ENCODE data around the gene SLC22A1. TPM values are rescaled to one million over a fixed set of nuclear protein-coding genes. Genes with fewer than 3 reads are reported as not detected.
"Not testable (repeated sequence)": the region's sequence is repeated elsewhere in the genome, so short reads cannot be mapped to it uniquely, and the experiment has no call there.

Gene SLC22A1
- total and polyA plus RNA-seq, 2 of the 13 experiments (the other 11 are each of a cell fraction or from before 2014, with no cell fraction given), result 0.80 to 0.87 TPM

- TF ChIP-seq, protein P1, sequence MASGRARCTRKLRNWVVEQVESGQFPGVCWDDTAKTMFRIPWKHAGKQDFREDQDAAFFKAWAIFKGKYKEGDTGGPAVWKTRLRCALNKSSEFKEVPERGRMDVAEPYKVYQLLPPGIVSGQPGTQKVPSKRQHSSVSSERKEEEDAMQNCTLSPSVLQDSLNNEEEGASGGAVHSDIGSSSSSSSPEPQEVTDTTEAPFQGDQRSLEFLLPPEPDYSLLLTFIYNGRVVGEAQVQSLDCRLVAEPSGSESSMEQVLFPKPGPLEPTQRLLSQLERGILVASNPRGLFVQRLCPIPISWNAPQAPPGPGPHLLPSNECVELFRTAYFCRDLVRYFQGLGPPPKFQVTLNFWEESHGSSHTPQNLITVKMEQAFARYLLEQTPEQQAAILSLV (CRISPR knock-in tag; IDR thresholded peaks at IDR 0.05; ENCODE audit: borderline replicate concordance), result 0 out of 2 replicates have a peak, but pooled peaks have one; percentile 20
- TF ChIP-seq, protein P2, sequence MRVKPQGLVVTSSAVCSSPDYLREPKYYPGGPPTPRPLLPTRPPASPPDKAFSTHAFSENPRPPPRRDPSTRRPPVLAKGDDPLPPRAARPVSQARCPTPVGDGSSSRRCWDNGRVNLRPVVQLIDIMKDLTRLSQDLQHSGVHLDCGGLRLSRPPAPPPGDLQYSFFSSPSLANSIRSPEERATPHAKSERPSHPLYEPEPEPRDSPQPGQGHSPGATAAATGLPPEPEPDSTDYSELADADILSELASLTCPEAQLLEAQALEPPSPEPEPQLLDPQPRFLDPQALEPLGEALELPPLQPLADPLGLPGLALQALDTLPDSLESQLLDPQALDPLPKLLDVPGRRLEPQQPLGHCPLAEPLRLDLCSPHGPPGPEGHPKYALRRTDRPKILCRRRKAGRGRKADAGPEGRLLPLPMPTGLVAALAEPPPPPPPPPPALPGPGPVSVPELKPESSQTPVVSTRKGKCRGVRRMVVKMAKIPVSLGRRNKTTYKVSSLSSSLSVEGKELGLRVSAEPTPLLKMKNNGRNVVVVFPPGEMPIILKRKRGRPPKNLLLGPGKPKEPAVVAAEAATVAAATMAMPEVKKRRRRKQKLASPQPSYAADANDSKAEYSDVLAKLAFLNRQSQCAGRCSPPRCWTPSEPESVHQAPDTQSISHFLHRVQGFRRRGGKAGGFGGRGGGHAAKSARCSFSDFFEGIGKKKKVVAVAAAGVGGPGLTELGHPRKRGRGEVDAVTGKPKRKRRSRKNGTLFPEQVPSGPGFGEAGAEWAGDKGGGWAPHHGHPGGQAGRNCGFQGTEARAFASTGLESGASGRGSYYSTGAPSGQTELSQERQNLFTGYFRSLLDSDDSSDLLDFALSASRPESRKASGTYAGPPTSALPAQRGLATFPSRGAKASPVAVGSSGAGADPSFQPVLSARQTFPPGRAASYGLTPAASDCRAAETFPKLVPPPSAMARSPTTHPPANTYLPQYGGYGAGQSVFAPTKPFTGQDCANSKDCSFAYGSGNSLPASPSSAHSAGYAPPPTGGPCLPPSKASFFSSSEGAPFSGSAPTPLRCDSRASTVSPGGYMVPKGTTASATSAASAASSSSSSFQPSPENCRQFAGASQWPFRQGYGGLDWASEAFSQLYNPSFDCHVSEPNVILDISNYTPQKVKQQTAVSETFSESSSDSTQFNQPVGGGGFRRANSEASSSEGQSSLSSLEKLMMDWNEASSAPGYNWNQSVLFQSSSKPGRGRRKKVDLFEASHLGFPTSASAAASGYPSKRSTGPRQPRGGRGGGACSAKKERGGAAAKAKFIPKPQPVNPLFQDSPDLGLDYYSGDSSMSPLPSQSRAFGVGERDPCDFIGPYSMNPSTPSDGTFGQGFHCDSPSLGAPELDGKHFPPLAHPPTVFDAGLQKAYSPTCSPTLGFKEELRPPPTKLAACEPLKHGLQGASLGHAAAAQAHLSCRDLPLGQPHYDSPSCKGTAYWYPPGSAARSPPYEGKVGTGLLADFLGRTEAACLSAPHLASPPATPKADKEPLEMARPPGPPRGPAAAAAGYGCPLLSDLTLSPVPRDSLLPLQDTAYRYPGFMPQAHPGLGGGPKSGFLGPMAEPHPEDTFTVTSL (CRISPR knock-in tag; IDR thresholded peaks at IDR 0.05; ENCODE audit: borderline replicate concordance), result peak; percentile 49; the same call in 1 of the 2 replicates
- 0 out of 2 replicates have a peak, but pooled peaks have one; percentile 28 for TF ChIP-seq THAP11 (CRISPR knock-in tag; IDR thresholded peaks at IDR 0.05)
- peak; percentile 63 for TF ChIP-seq CTCF (CRISPR knock-in tag; IDR thresholded peaks at IDR 0.05)
- TF ChIP-seq, protein P3, sequence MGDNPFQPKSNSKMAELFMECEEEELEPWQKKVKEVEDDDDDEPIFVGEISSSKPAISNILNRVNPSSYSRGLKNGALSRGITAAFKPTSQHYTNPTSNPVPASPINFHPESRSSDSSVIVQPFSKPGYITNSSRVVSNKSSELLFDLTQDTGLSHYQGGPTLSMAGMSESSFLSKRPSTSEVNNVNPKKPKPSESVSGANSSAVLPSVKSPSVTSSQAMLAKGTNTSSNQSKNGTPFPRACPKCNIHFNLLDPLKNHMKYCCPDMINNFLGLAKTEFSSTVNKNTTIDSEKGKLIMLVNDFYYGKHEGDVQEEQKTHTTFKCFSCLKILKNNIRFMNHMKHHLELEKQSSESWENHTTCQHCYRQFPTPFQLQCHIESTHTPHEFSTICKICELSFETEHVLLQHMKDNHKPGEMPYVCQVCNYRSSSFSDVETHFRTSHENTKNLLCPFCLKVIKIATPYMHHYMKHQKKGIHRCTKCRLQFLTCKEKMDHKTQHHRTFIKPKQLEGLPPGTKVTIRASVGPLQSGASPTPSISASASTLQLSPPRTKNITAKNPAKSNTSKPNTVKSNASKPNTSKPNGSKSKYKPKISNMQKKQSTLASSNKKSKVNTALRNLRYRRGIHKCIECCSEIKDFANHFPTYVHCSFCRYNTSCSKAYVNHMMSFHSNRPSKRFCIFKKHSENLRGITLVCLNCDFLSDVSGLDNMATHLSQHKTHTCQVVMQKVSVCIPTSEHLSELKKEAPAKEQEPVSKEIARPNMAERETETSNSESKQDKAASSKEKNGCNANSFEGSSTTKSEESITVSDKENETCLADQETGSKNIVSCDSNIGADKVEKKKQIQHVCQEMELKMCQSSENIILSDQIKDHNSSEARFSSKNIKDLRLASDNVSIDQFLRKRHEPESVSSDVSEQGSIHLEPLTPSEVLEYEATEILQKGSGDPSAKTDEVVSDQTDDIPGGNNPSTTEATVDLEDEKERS (CRISPR knock-in tag; IDR thresholded peaks at IDR 0.05), result peak; percentile 88; the same call in 1 of the 2 replicates
- TF ChIP-seq FOXA3 (CRISPR knock-in tag; IDR thresholded peaks at IDR 0.05), result peak; percentile 71
- 0 out of 2 replicates have a peak, but pooled peaks have one; percentile 19 for TF ChIP-seq ZNF644 (CRISPR knock-in tag; IDR thresholded peaks at IDR 0.05; ENCODE audit: low read depth)
- TF ChIP-seq CREB1 (IDR thresholded peaks at IDR 0.05), result not testable (repeated sequence)
- TF ChIP-seq CREB1 (CRISPR knock-in tag; IDR thresholded peaks at IDR 0.05), result 0 out of 2 replicates have a peak, but pooled peaks have one; percentile 55
- TF ChIP-seq, protein P4, sequence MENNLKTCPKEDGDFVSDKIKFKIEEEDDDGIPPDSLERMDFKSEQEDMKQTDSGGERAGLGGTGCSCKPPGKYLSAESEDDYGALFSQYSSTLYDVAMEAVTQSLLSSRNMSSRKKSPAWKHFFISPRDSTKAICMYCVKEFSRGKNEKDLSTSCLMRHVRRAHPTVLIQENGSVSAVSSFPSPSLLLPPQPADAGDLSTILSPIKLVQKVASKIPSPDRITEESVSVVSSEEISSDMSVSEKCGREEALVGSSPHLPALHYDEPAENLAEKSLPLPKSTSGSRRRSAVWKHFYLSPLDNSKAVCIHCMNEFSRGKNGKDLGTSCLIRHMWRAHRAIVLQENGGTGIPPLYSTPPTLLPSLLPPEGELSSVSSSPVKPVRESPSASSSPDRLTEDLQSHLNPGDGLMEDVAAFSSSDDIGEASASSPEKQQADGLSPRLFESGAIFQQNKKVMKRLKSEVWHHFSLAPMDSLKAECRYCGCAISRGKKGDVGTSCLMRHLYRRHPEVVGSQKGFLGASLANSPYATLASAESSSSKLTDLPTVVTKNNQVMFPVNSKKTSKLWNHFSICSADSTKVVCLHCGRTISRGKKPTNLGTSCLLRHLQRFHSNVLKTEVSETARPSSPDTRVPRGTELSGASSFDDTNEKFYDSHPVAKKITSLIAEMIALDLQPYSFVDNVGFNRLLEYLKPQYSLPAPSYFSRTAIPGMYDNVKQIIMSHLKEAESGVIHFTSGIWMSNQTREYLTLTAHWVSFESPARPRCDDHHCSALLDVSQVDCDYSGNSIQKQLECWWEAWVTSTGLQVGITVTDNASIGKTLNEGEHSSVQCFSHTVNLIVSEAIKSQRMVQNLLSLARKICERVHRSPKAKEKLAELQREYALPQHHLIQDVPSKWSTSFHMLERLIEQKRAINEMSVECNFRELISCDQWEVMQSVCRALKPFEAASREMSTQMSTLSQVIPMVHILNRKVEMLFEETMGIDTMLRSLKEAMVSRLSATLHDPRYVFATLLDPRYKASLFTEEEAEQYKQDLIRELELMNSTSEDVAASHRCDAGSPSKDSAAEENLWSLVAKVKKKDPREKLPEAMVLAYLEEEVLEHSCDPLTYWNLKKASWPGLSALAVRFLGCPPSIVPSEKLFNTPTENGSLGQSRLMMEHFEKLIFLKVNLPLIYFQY (CRISPR knock-in tag; IDR thresholded peaks at IDR 0.05; ENCODE audit: borderline replicate concordance), result peak; percentile 33; the same call in 1 of the 2 replicates
- TF ChIP-seq, protein P5, sequence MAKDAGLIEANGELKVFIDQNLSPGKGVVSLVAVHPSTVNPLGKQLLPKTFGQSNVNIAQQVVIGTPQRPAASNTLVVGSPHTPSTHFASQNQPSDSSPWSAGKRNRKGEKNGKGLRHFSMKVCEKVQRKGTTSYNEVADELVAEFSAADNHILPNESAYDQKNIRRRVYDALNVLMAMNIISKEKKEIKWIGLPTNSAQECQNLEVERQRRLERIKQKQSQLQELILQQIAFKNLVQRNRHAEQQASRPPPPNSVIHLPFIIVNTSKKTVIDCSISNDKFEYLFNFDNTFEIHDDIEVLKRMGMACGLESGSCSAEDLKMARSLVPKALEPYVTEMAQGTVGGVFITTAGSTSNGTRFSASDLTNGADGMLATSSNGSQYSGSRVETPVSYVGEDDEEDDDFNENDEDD (CRISPR knock-in tag; IDR thresholded peaks at IDR 0.05; ENCODE audit: borderline replicate concordance), result peak; percentile 44; the same call in 1 of the 2 replicates
These were observed 3.5 kb downstream of the SLC22A1 start (continued) for GRCh38 chr6:160125105-160125504.

All from HepG2 (cell line).